Measurements from ENCODE around the gene KASH5.

The KASH5 gene, protein sequence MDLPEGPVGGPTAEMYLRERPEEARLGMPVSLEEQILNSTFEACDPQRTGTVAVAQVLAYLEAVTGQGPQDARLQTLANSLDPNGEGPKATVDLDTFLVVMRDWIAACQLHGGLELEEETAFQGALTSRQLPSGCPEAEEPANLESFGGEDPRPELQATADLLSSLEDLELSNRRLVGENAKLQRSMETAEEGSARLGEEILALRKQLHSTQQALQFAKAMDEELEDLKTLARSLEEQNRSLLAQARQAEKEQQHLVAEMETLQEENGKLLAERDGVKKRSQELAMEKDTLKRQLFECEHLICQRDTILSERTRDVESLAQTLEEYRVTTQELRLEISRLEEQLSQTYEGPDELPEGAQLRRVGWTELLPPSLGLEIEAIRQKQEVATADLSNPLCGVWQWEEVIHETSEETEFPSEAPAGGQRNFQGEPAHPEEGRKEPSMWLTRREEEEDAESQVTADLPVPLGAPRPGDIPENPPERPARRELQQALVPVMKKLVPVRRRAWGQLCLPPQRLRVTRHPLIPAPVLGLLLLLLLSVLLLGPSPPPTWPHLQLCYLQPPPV

DNA sequence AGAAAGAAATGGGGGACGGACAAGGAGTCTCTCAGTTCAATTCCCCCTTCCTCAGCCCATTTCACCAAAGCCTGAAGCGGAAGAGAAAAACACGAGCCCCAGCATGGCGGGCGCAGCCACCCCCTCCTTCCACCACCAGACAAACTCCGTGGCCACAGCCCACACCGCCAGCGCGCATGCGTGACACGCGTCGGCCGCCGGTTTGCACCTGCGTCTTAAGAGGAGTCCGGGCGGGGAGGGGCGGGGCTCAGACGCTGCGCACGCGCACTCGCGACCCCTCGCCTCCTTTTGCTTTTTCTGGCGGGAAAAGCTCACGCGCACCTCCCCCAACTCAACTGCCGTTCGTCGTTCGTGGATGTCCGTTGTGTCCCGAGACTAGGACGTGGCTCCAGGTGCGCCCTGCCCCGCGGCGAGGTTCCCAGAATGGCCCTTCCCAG is at the start of gene KASH5:
TSS of gene KASH5 (plus strand) at position 314 of the 437 bp plus-strand sequence. CDS start 2,635 bp downstream, outside the sequence.
- no peak for DNase-seq

DNA sequence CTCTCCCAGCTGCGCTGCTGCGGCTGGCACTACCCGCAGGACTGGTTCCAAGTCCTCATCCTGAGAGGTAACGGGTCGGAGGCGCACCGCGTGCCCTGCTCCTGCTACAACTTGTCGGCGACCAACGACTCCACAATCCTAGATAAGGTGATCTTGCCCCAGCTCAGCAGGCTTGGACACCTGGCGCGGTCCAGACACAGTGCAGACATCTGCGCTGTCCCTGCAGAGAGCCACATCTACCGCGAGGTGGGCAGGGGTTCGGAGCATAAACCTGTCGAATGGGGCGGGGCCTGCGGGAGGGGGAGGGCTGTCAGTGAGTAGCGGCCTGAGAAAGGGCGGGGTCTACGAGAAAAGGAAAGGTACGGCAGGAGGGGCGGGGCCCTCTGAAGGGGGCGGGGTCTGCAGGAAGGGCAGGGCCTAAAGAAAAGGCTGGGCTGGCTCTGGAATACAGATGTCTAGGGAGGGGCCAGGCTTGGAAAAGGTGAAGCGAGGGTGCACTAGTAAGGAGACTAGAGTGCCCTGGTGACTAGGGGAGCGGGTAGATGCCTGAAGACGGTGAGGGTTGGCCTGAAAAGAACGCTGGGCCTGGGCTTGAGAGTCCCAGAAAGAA is 49.3 kb upstream of the KASH5 start:
- DNase-seq = no peak

DNA sequence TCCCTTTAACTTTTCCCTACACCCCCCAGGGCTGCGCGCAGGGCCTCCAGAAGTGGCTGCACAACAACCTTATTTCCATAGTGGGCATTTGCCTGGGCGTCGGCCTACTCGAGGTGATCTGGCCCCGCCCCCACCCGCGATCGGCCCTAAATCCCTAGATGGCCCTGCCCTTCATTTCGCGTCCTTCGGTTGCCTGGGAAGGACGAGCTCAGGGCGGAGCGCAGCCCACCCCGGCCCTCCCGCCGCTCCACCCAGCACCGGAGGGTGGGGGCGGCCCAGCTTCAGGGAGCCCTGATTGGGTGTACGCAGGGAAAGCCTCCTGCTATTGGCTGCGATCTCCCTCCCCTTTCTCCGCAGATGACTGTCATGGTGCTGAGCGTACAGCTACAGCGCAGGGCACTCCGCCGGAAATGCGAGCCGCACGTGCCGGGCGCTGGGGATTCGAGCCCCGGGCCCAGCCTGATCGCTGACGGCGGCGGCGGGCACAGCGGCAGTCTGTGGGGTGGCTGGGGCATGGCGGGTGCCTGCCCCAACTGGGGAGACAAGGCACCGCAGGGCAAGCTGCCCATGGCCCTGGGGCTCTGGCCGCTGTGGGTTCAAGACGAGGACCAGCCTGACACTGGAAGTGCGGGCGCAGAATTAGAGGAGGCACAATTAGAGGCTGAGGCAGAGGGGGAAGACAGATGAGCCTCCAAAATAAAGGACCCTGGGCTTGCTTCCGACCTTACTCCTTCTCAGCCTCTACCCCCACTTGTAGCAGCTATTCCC is 48.6 kb upstream of the KASH5 start:
- no peak for DNase-seq

- DNase-seq = no peak
Observed at GRCh38 chr19:49340069-49340864, 47.8 kb upstream of the KASH5 start.

DNA sequence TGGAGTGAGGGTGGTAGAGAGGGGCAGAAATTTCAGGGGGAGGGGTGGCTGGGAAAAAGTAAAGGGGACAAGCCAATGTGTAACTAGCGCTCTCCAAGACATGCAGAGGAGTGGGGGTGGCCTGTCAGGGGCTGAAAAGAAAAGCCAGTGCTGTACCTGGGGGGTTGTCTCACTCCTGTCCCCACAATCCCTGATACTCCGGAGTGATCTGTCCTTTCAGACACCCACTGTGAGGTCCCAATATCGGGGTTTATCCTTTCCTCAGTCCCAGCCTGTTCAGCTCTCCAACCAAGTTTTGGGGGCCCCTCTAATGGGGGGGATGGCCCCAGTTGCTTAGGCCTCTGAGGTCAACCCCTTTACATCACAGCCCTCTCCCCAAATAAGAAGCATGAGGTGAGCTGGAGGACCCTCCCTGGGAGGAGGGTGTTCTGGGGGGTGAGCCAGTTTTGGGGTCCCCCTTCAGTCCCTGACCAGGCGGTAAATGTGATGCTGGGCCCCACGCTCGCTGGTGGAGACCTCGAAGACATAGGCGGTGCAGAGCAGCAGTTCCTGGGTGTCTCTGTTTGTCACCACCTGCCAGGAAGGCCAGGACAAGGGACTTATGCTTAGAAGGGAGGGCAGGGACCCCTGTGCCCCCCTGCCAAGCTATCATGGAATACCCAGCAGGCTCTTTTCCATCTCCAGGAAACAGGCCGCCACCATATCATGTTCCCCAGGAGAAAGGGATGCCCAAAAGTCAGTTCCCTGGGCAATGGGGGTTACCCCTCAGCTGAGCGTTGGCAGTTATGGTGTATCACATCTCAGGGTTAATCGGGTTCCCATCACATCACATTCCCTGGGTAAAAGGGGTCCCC is 47.0 kb upstream of the KASH5 start:
- DNase-seq = no peak

- DNase-seq = no peak
Observed at GRCh38 chr19:49342291-49342721, 45.7 kb upstream of the KASH5 start.

GRCh38 chr19:49343123-49343522 is 44.9 kb upstream of the KASH5 start:
- DNase-seq = no peak

GRCh38 chr19:49344505-49345423 is 43.3 kb upstream of the KASH5 start:
- DNase-seq = no peak

GRCh38 chr19:49347191-49347590 is 40.9 kb upstream of the KASH5 start:
- no peak for DNase-seq

DNA sequence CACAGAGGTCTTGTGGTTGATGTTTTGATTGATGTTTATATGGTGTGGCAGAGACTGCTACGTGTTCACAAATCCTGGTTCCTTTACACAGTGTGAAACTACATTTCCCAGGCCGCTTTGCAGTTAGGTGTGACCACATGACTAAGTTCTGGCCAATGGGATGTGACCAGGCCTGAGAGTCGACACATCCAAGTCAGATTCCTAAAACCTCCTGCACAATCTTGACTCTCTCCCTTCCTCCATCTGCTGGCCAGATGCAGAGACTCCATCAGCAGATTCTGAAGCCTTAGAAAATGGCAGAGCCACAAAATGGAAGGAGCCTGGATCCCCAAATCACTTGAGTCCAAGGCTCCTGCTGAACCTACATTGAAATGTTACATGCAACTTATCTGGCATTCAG is 40.2 kb upstream of the KASH5 start:
- DNase-seq = no peak

- no peak for DNase-seq
Observed at GRCh38 chr19:49348305-49349189, 39.5 kb upstream of the KASH5 start.

DNA sequence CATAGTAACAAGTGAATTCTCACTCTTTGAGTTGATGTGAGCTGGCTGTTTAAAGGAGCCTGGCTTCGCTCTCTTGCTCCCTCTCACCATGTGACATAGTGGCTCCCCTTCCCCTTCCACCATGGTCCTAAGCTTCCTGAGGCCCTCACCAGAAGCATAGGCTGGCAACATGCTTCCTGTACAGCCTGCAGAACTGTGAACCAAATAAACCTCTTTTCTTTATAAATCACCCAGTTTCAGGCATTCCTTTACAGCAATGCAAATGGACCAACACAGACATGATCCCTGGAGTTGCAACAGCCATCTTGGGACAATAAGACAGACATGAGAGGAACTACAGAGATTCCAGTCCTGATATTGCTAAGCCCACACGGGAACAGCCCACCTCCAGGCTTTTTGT is 38.5 kb upstream of the KASH5 start:
- DNase-seq = no peak

- no peak for DNase-seq
Observed at GRCh38 chr19:49355909-49356353, 32.1 kb upstream of the KASH5 start.

GRCh38 chr19:49356382-49356781 is 31.7 kb upstream of the KASH5 start:
- DNase-seq = no peak

GRCh38 chr19:49357186-49357585 is 30.9 kb upstream of the KASH5 start:
- no peak for DNase-seq

DNA sequence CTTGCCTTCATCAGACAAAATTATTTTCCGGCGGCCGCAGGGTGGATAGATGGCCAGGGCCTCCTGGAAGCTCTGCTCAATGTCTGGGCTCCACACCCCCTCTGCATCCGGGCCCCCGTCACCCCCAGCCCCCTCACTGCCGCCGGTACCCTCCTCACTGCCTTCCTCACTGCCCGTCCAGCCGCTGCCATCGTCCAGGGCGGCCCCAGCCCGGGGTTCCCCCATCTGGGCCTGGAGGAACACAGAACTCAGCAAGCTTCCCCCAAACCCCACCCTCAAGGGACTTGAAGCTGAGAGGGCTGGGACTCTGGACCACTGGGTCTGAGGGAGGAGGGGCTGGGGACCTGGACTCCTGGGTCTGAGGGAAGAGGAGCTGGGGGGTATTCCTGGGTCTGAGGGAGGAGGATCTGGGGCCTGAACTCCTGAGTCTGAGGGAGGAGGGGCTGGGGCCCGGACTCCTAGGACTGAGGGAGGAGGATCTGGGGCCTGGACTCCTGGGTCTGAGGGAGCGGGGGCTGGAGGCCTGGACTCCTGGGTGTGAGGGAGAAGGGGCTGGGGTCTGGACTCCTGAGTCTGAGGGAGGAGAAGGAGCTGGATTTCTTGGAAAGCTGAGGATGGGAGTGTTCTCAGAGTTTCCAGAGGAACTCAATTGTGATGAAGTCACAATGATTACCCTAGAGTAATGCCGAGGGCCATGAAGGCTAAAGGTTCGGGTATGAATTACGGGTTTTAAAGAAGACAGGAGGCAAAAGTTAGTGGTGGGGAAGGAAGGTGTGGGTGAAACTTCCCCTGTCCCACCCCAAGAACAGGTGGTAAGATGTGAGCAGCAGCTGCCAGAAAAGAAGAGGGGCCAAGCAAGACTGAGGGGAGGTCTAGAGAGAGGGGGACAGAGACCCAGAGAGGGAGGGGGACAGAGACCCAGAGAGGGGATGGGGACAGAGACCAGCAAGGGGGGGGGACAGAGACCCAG is 27.9 kb upstream of the KASH5 start:
- no peak for DNase-seq

DNA sequence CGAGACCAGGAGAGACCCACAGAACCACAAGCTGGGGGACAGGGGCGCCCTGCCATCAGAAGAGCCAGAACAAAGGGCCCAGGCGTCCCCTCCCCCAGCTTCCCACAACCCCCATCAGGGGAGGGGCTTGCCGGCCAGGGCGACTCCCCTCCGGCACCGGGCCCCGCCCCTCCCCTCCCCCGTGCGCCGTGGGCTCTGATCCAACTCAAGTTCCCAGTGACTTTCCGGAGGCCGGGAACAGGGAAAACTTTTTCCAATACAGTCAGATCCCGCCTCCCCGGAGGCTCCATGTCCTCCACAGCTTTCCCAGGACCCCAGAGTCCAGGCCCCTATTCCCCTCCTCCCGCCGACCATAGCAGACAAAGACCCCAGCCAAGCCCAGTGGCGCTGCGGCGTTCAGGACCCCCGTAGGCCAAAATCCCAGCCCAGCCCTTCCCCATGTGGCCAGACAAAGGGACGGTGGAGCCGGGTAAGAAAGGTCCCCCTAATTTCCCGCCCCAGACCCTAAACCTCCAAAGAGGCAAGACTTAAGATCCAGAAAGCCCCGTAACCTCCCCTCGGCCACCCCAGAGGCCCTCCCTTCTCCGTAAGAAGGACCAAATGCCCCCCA is 26.5 kb upstream of the KASH5 start:
- DNase-seq = peak; percentile 4
